CD14-positive monocyte (primary cell): Measurements from ENCODE around the gene RMI2. TPM values are rescaled to one million over a fixed set of nuclear protein-coding genes. Genes with fewer than 3 reads are reported as not detected.

ENCODE experiments used
- DNase-seq, 3 donors: peaks; one replicate each; pipeline ENCODE4 v3.0.0-alpha.2; 2011 to 2022
- H2AFZ ChIP-seq: 2 replicates; pipeline ENCODE4 v1.6.0; 2012; ENCODE audit warnings: mild to moderate bottlenecking, low read depth, low read length, inconsistent platforms; ENCODE audit not compliant: insufficient read depth, poor library complexity, severe bottlenecking
- H3K27ac ChIP-seq, 2 donors: 1 replicate in 1 of 2; 2 replicates in 1 of 2; pipeline ENCODE4 v1.5.1; 2012 to 2013; ENCODE audit warnings: low read length in 2 of 2, control low read depth in 1 of 2, inconsistent platforms in 1 of 2, low read depth in 1 of 2, mild to moderate bottlenecking in 1 of 2
- H3K27me3 ChIP-seq, 2 donors: one replicate each; pipeline versions ENCODE4 v1.6.0 to v1.6.1; 2011 to 2013; ENCODE audit warnings: low read length in 2 of 2; ENCODE audit not compliant: control insufficient read depth in 2 of 2, insufficient read depth in 2 of 2
- H3K36me3 ChIP-seq, 2 donors: replicated peaks in 1 of 2; 1 replicate in 1 of 2; 2 replicates in 1 of 2; pipeline versions ENCODE4 v1.5.1 to v1.6.1; 2012 to 2013; ENCODE audit warnings: low read length in 2 of 2, control low read depth in 1 of 2, inconsistent platforms in 1 of 2, mild to moderate bottlenecking in 1 of 2; ENCODE audit not compliant: insufficient read depth in 2 of 2, control insufficient read depth in 1 of 2
- H3K4me1 ChIP-seq, 2 donors: 1 replicate in 1 of 2; 2 replicates in 1 of 2; pipeline versions ENCODE4 v1.5.1 to v1.6.1; 2012 to 2013; ENCODE audit warnings: low read length in 2 of 2, control low read depth in 1 of 2, inconsistent platforms in 1 of 2, mild to moderate bottlenecking in 1 of 2, moderate library complexity in 1 of 2; ENCODE audit not compliant: insufficient read depth in 2 of 2, control insufficient read depth in 1 of 2
- H3K4me2 ChIP-seq: replicated peaks from 2 replicates; pipeline ENCODE3; 2012; ENCODE audit warnings: low read length, moderate library complexity, mild to moderate bottlenecking; ENCODE audit not compliant: poor library complexity, severe bottlenecking; ENCODE audit errors: extremely low read depth
- H3K4me3 ChIP-seq, 3 experiments: fragments of 200-600 bp in 1 of 3; sonication (generic) in 1 of 3; replicated peaks in 1 of 3; 1 replicate in 2 of 3; 2 replicates in 1 of 3; pipeline ENCODE4 v1.5.1; 2011 to 2013; ENCODE audit warnings: low read length in 3 of 3, mild to moderate bottlenecking in 3 of 3, control low read depth in 2 of 3, low read depth in 2 of 3, inconsistent platforms in 1 of 3, moderate library complexity in 1 of 3
- H3K79me2 ChIP-seq: 2 replicates; pipeline ENCODE4 v1.6.0; 2012; ENCODE audit warnings: mild to moderate bottlenecking, control low read depth, inconsistent platforms, low read length, moderate library complexity; ENCODE audit not compliant: insufficient read depth
- H3K9ac ChIP-seq: 2 replicates; pipeline ENCODE4 v1.6.0; 2017; ENCODE audit warnings: low read length, mild to moderate bottlenecking; ENCODE audit not compliant: insufficient read depth, poor library complexity, severe bottlenecking
- H3K9me3 ChIP-seq, 2 donors: replicated peaks in 1 of 2; 1 replicate in 1 of 2; 2 replicates in 1 of 2; pipeline versions ENCODE4 v1.5.1 to v1.6.1; 2012 to 2013; ENCODE audit warnings: low read length in 2 of 2, control low read depth in 1 of 2; ENCODE audit not compliant: control insufficient read depth in 1 of 2, insufficient read depth in 1 of 2
- H4K20me1 ChIP-seq: 2 replicates; pipeline ENCODE4 v1.6.0; 2012; ENCODE audit warnings: mild to moderate bottlenecking, low read length, control low read depth, moderate library complexity; ENCODE audit not compliant: insufficient read depth
- H3K27ac Mint-ChIP-seq, 7 donors: one replicate each; pipeline ENCODE4 v1.8.0; 2020; ENCODE audit warnings: mild to moderate bottlenecking in 7 of 7, mixed read lengths in 7 of 7, moderate library complexity in 6 of 7, inconsistent platforms in 2 of 7
- H3K27me3 Mint-ChIP-seq, 3 donors: one replicate each; pipeline ENCODE4 v1.8.0; 2021 to 2022; ENCODE audit warnings: low read depth in 3 of 3, mild to moderate bottlenecking in 3 of 3, mixed read lengths in 3 of 3, moderate library complexity in 3 of 3, inconsistent platforms in 1 of 3
- H3K36me3 Mint-ChIP-seq, 2 donors: one replicate each; pipeline ENCODE4 v1.8.0; 2020; ENCODE audit warnings: mixed read lengths in 2 of 2, inconsistent platforms in 1 of 2, mild to moderate bottlenecking in 1 of 2
- H3K4me1 Mint-ChIP-seq: one replicate; pipeline ENCODE4 v1.8.0; 2020; ENCODE audit warnings: mild to moderate bottlenecking, mixed read lengths
- H3K4me3 Mint-ChIP-seq, 2 donors: one replicate each; pipeline ENCODE4 v1.8.0; 2020; ENCODE audit warnings: mild to moderate bottlenecking in 2 of 2, mixed read lengths in 2 of 2, moderate library complexity in 1 of 2
- H3K9me3 Mint-ChIP-seq, 7 donors: one replicate each; pipeline ENCODE4 v1.8.0; 2020 to 2022; ENCODE audit warnings: mixed read lengths in 7 of 7, mild to moderate bottlenecking in 6 of 7, moderate library complexity in 6 of 7, inconsistent platforms in 2 of 7
- WGBS: methylation state at CpG from one replicate; pipeline ENCODE4 v1.1.5; 2013; ENCODE audit warnings: missing lambda C conversion rate; ENCODE audit not compliant: insufficient coverage; 5-methylcytosine and 5-hydroxymethylcytosine counted together
- intact Hi-C, 2 donors: fragments of 100-400 bp; cut with micrococcal nuclease; formaldehyde crosslinking; loops; one replicate each; pipeline versions ENCODE4 v1.15.0 to v1.15.1; 2023
- polyA plus RNA-seq, 3 donors: library from polyadenylated mRNA; depleted of rRNA in 1 of 3; unstranded in 2 of 3; stranded (reverse) in 1 of 3; fragments of 300-500 nt in 2 of 3; fragments of >200 nt in 1 of 3; fragmentation: Illumina TruSeq in 2 of 3; gene quantifications; 1 replicate in 2 of 3; 2 replicates in 1 of 3; pipeline ENCODE4 v1.2.3, GENCODE V29; 2012 to 2021
- TF ChIP-seq, protein P1 (sequence below): fragments of 200-600 bp; IDR thresholded peaks from one replicate; pipeline ENCODE4 v1.8.0; 2022; ENCODE audit warnings: antibody characterized with exemption, mild to moderate bottlenecking

RMI2 gene
- polyA plus RNA-seq, 3 donors, result 0.17 to 0.24 (median 0.23) TPM

GRCh38 chr16:11361701-11362451, 16.6 kb downstream of the RMI2 start:
- Histone ChIP-seq H2AFZ (no peak overlapping the region), H3K4me3 (peak overlapping the region in 1 of 3 experiments; percentile 59), H3K79me2 (no peaks in the 10 kb centered on the region), H3K27ac (no peak overlapping the region), H3K4me1 (peaks cover 15 to 23% of the 10 kb centered on the region in 2 donors), H3K9me3 (peaks cover 0 to 11% of the 10 kb centered on the region in 2 donors), H3K27me3 (peaks cover 71 to 98% of the 10 kb centered on the region in 2 donors), H3K4me2 (peak overlapping the region; percentile 65), H3K36me3 (no peaks in the 10 kb centered on the region), H3K9ac (no peak overlapping the region), H4K20me1 (peaks cover 20% of the 10 kb centered on the region)
- peak in 2 of 3 donors; percentile 51 to 86 for DNase-seq
- peak overlapping the region; percentile 71 to 86 for H3K4me3 Mint-ChIP-seq
- peak overlapping the region in 5 of 7 donors; percentile 9 to 86 (median 54) for H3K27ac Mint-ChIP-seq
- H3K9me3 Mint-ChIP-seq, result peaks cover 0 to 15% (median 4%) of the 10 kb centered on the region in 7 donors
- TF ChIP-seq, protein P1, sequence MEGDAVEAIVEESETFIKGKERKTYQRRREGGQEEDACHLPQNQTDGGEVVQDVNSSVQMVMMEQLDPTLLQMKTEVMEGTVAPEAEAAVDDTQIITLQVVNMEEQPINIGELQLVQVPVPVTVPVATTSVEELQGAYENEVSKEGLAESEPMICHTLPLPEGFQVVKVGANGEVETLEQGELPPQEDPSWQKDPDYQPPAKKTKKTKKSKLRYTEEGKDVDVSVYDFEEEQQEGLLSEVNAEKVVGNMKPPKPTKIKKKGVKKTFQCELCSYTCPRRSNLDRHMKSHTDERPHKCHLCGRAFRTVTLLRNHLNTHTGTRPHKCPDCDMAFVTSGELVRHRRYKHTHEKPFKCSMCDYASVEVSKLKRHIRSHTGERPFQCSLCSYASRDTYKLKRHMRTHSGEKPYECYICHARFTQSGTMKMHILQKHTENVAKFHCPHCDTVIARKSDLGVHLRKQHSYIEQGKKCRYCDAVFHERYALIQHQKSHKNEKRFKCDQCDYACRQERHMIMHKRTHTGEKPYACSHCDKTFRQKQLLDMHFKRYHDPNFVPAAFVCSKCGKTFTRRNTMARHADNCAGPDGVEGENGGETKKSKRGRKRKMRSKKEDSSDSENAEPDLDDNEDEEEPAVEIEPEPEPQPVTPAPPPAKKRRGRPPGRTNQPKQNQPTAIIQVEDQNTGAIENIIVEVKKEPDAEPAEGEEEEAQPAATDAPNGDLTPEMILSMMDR, result no peak
- intact Hi-C loops, result loop anchor here in 1 of 2 donors (5.0 kb wide), 1 partner anchor 50 kb away; no protein-coding TSS in a partner anchor
- H3K4me1 Mint-ChIP-seq, result peaks cover 40% of the 10 kb centered on the region
- peaks cover 0 to 7% of the 10 kb centered on the region in 2 donors for H3K36me3 Mint-ChIP-seq
- WGBS, result 2% methylated on average over 7 of the region's 16 CpGs
- peaks cover 94 to 100% (median 99%) of the 10 kb centered on the region in 3 donors for H3K27me3 Mint-ChIP-seq

- Mint-ChIP-seq H3K4me1 (peaks cover 49% of the 10 kb centered on the region), H3K4me3 (peak overlapping the region in 1 of 2 donors; percentile 83), H3K27ac (no peak overlapping the region), H3K27me3 (peaks cover 93 to 99% (median 99%) of the 10 kb centered on the region in 3 donors), H3K9me3 (peaks cover 0 to 12% (median 4%) of the 10 kb centered on the region in 7 donors), H3K36me3 (peaks cover 0 to 4% of the 10 kb centered on the region in 2 donors)
- Histone ChIP-seq H3K4me1 (peaks cover 20 to 29% of the 10 kb centered on the region in 2 donors), H3K27me3 (peaks cover 71 to 97% of the 10 kb centered on the region in 2 donors), H3K9ac (no peak overlapping the region), H3K36me3 (no peaks in the 10 kb centered on the region), H3K79me2 (no peaks in the 10 kb centered on the region), H3K4me2 (no peak overlapping the region), H2AFZ (no peak overlapping the region), H4K20me1 (peaks cover 15% of the 10 kb centered on the region), H3K9me3 (peaks cover 0 to 11% of the 10 kb centered on the region in 2 donors), H3K27ac (no peak overlapping the region), H3K4me3 (no peak overlapping the region)
- intact Hi-C loops, result loop anchor here in 1 of 2 donors (5.0 kb wide), 1 partner anchor 52 kb away; no protein-coding TSS in a partner anchor
- TF ChIP-seq, protein P1, result no peak
- DNase-seq, result no peak
- 100% methylated on average over 1 of the region's 7 CpGs for WGBS
Measured at GRCh38 chr16:11363927-11364258, 18.6 kb downstream of the RMI2 start.
